Measurements from ENCODE around the gene VPS13D. TPM values are rescaled to one million over a fixed set of nuclear protein-coding genes. Genes with fewer than 3 reads are reported as not detected.

The VPS13D gene
- total and polyA plus RNA-seq, 4 donors = 10.2 to 68.3 (median 12.6) TPM

GRCh38 chr1:12369258-12369657 lies 139.4 kb downstream of the VPS13D start (continued):
- TF ChIP-seq, protein P1, sequence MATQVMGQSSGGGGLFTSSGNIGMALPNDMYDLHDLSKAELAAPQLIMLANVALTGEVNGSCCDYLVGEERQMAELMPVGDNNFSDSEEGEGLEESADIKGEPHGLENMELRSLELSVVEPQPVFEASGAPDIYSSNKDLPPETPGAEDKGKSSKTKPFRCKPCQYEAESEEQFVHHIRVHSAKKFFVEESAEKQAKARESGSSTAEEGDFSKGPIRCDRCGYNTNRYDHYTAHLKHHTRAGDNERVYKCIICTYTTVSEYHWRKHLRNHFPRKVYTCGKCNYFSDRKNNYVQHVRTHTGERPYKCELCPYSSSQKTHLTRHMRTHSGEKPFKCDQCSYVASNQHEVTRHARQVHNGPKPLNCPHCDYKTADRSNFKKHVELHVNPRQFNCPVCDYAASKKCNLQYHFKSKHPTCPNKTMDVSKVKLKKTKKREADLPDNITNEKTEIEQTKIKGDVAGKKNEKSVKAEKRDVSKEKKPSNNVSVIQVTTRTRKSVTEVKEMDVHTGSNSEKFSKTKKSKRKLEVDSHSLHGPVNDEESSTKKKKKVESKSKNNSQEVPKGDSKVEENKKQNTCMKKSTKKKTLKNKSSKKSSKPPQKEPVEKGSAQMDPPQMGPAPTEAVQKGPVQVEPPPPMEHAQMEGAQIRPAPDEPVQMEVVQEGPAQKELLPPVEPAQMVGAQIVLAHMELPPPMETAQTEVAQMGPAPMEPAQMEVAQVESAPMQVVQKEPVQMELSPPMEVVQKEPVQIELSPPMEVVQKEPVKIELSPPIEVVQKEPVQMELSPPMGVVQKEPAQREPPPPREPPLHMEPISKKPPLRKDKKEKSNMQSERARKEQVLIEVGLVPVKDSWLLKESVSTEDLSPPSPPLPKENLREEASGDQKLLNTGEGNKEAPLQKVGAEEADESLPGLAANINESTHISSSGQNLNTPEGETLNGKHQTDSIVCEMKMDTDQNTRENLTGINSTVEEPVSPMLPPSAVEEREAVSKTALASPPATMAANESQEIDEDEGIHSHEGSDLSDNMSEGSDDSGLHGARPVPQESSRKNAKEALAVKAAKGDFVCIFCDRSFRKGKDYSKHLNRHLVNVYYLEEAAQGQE (IDR thresholded peaks at IDR 0.05) = no peak
- no peak for TF ChIP-seq RXRA (IDR thresholded peaks at IDR 0.05)
- TF ChIP-seq, protein P2, sequence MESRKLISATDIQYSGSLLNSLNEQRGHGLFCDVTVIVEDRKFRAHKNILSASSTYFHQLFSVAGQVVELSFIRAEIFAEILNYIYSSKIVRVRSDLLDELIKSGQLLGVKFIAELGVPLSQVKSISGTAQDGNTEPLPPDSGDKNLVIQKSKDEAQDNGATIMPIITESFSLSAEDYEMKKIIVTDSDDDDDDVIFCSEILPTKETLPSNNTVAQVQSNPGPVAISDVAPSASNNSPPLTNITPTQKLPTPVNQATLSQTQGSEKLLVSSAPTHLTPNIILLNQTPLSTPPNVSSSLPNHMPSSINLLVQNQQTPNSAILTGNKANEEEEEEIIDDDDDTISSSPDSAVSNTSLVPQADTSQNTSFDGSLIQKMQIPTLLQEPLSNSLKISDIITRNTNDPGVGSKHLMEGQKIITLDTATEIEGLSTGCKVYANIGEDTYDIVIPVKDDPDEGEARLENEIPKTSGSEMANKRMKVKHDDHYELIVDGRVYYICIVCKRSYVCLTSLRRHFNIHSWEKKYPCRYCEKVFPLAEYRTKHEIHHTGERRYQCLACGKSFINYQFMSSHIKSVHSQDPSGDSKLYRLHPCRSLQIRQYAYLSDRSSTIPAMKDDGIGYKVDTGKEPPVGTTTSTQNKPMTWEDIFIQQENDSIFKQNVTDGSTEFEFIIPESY (IDR thresholded peaks at IDR 0.05) = no peak
- no peak for TF ChIP-seq EGR1 (IDR thresholded peaks at IDR 0.05; ENCODE audit: low read depth in 2 of 2)
- no peak for TF ChIP-seq JUND (IDR thresholded peaks at IDR 0.05)
- TF ChIP-seq RAD21 (IDR thresholded peaks at IDR 0.05) = no peak

DNA sequence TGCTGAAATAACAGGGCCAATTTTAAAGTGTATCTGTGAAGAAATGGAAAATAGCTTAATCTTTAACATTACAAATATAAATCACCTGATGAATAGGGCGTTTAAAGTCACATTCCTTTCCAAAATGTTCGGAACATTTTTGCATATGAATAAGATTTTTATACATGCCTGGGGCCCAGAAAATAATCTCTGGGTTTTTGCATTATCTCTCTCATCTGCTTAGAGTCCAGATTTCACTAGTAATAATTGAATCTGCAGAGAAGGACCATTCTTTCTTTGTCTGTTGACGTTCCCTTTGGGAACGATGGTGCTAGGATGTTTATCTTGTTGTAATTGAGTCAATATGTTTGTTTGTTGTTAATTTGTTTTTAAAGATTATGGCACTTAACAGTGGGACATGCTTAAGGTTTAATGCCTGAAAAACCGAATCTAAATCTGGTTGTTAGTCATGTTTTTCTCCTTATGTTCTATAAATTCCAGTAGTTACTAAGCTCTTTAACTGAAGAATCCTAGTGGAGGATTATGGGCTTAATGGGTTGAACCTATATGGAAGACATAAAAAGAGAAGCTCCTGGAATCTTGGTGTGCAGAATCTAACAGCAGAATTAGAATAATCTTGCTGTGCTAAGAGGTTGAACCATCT lies 140.6 kb downstream of the VPS13D start:
- DNase-seq (ENCODE audit: low spot score) = no peak
- TF ChIP-seq SP1 (IDR thresholded peaks at IDR 0.05) (no peak), NR2F2 (IDR thresholded peaks at IDR 0.05) (no peak), EGR1 (IDR thresholded peaks at IDR 0.05; ENCODE audit: low read depth in 2 of 2) (no peak), GABPA (IDR thresholded peaks at IDR 0.05 in 1 of 2, conservative IDR thresholded peaks at IDR 0.05 in 1 of 2) (no peak), ATF3 (IDR thresholded peaks at IDR 0.05) (no peak), RAD21 (IDR thresholded peaks at IDR 0.05) (no peak), HNF4A (conservative IDR thresholded peaks at IDR 0.05) (no peak), TAF1 (conservative IDR thresholded peaks at IDR 0.05) (no peak), FOXA1 (IDR thresholded peaks at IDR 0.05) (no peak), HNF4G (IDR thresholded peaks at IDR 0.05) (no peak), CTCF (IDR thresholded peaks at IDR 0.05; ENCODE audit: low read depth, low read length, missing input control) (no peak), JUND (IDR thresholded peaks at IDR 0.05) (no peak), MAX (IDR thresholded peaks at IDR 0.05) (no peak), RXRA (IDR thresholded peaks at IDR 0.05) (no peak), YY1 (IDR thresholded peaks at IDR 0.05) (no peak)
- TF ChIP-seq, protein P2 (IDR thresholded peaks at IDR 0.05) = no peak
- TF ChIP-seq, protein P1 (IDR thresholded peaks at IDR 0.05) = no peak
- WGBS = 83% methylated on average over 5 of the region's 5 CpGs
- Histone ChIP-seq H3K9ac (ENCODE audit: low read depth in 1 of 2, low read length in 2 of 2) (no peak overlapping the region), H3K4me3 (ENCODE audit: low read depth in 1 of 3, low read length in 3 of 3) (no peak overlapping the region), H3K36me3 (ENCODE audit: control insufficient read depth in 4 of 4, insufficient read depth in 3 of 4, low read depth in 1 of 4, low read length in 3 of 4) (peaks cover 6 to 18% (median 8%) of the 10 kb centered on the region in 4 donors), H3K9me3 (ENCODE audit: control insufficient read depth in 4 of 4, low read length in 3 of 4) (no peaks in the 10 kb centered on the region), H3K27me3 (ENCODE audit: control insufficient read depth in 4 of 4, insufficient read depth in 4 of 4, low read length in 3 of 4) (no peaks in the 10 kb centered on the region), H3K27ac (ENCODE audit: low read depth in 1 of 2, low read length in 2 of 2) (no peak overlapping the region), H3K4me1 (ENCODE audit: control insufficient read depth in 4 of 4, insufficient read depth in 4 of 4, low read length in 3 of 4) (peaks cover 0 to 8% (median 2%) of the 10 kb centered on the region in 4 donors)

All from liver (tissue), 9 donors.